Measurements from ENCODE around the gene DLX6. TPM values are rescaled to one million over a fixed set of nuclear protein-coding genes. Genes with fewer than 3 reads are reported as not detected.

DLX6 gene
- total RNA-seq, 1 experiment from 2014 or later: not detected

- Histone ChIP-seq H3K79me2 (ENCODE audit: insufficient read depth, low read length) (no peaks in the 10 kb centered on the region), H3K27me3 (ENCODE audit: insufficient read depth, low read length) (peaks cover 22% of the 10 kb centered on the region), H3K4me1 (ENCODE audit: control insufficient read depth in 1 of 2, insufficient read depth in 2 of 2, low read length in 2 of 2) (no peaks in the 10 kb centered on the region), H2AFZ (ENCODE audit: low read depth, low read length, poor library complexity, severe bottlenecking) (no peak overlapping the region), H3K4me2 (ENCODE audit: low read length) (no peak overlapping the region), H3K27ac (ENCODE audit: low read depth, low read length) (no peak overlapping the region), H3K9me3 (ENCODE audit: control insufficient read depth in 1 of 2, insufficient read depth in 1 of 2, low read depth in 1 of 2, low read length in 2 of 2) (no peaks in the 10 kb centered on the region), H3K36me3 (ENCODE audit: control insufficient read depth in 1 of 2, insufficient read depth in 2 of 2, low read length in 2 of 2) (no peaks in the 10 kb centered on the region), H3K9me2 (ENCODE audit: insufficient read depth) (no peaks in the 10 kb centered on the region), H3K4me3 (replicated peaks in 1 of 2; ENCODE audit: low read depth in 1 of 2, low read length in 2 of 2) (no peak overlapping the region), H4K20me1 (ENCODE audit: insufficient read depth) (no peaks in the 10 kb centered on the region), H3K9ac (ENCODE audit: low read length) (no peak overlapping the region)
- BruUV-seq (replicated peaks): no TSS peak
- ATAC-seq (no peak), DNase-seq (ENCODE audit: low read depth, low spot score) (no peak)
- ChIA-PET POLR2A (no interaction called here), RAD21 (ENCODE audit: low non-redundant PET in 1 of 2, low total read pairs in 2 of 2, uncharacterized antibody in 2 of 2, unreplicated experiment in 2 of 2) (no interaction called here), CTCF (no interaction called here)
- TF ChIP-seq YY1 (IDR thresholded peaks at IDR 0.05; ENCODE audit: extremely low read depth, insufficient replicate concordance, low read depth, low read length) (no peak), CTCF (IDR thresholded peaks at IDR 0.05 in 2 of 3, conservative IDR thresholded peaks at IDR 0.05 in 1 of 3; ENCODE audit: borderline replicate concordance in 1 of 3, insufficient read depth in 1 of 3, low read depth in 2 of 3, low read length in 2 of 3) (no peak), POLR2A (IDR thresholded peaks at IDR 0.05; ENCODE audit: borderline replicate concordance, extremely low read depth, insufficient read depth, insufficient read length) (no peak), TCF7L2 (IDR thresholded peaks at IDR 0.05; ENCODE audit: borderline replicate concordance, extremely low read depth, insufficient read depth, insufficient read length) (no peak), SRF (IDR thresholded peaks at IDR 0.05; ENCODE audit: low read depth) (no peak), CEBPB (IDR thresholded peaks at IDR 0.05; ENCODE audit: low read depth) (no peak), ZFX (IDR thresholded peaks at IDR 0.05) (no peak), RAD21 (IDR thresholded peaks at IDR 0.05; ENCODE audit: low read depth) (no peak), JUND (IDR thresholded peaks at IDR 0.05) (no peak)
- intact Hi-C loops (cut with micrococcal nuclease): no loop called here
Observed at GRCh38 chr7:97020996-97021746, 15.8 kb downstream of the DLX6 start.
